HepG2 (cell line): ENCODE data around the gene SGCE. TPM values are rescaled to one million over a fixed set of nuclear protein-coding genes. Genes with fewer than 3 reads are reported as not detected.

Experiments used
- FOSL1 ChIP-seq: sonication (generic); formaldehyde crosslinking; IDR thresholded peaks from 2 replicates; pipeline ENCODE4 v1.9.0; 2021; ENCODE audit warnings: missing genetic modification reagents, borderline replicate concordance
- HCFC1 ChIP-seq: fragments of 150-350 bp; IDR thresholded peaks from 2 replicates; pipeline ENCODE4 v1.6.1; 2014; ENCODE audit warnings: low read depth, low read length
- KLF12 ChIP-seq: sonication (generic); formaldehyde crosslinking; IDR thresholded peaks from 2 replicates; pipeline ENCODE4 v1.4.0; 2020; ENCODE audit warnings: missing genetic modification reagents, borderline replicate concordance
- KLF16 ChIP-seq, 2 experiments: sonication (generic) in 1 of 2; formaldehyde crosslinking in 1 of 2; IDR thresholded peaks; 2 replicates each; pipeline versions ENCODE4 v1.6.1 to v1.8.0; 2016 to 2023; ENCODE audit warnings: missing genetic modification reagents in 2 of 2, missing compliant biosample characterization in 1 of 2
- MTA3 ChIP-seq: sonication (generic); formaldehyde crosslinking; IDR thresholded peaks from 2 replicates; pipeline ENCODE4 v1.4.0; 2020; ENCODE audit warnings: missing genetic modification reagents
- NCOA1 ChIP-seq: sonication (generic); formaldehyde crosslinking; IDR thresholded peaks from 2 replicates; pipeline ENCODE4 v1.9.0; 2021; ENCODE audit warnings: missing genetic modification reagents
- POLR2AphosphoS2 ChIP-seq: IDR thresholded peaks from 2 replicates; pipeline ENCODE4 v1.6.1; 2011; ENCODE audit warnings: low read depth, low read length, improper control_type of control experiment
- SETDB1 ChIP-seq: sonication (generic); formaldehyde crosslinking; IDR thresholded peaks from 2 replicates; pipeline ENCODE4 v1.5.1; 2020; ENCODE audit warnings: missing genetic modification reagents, mild to moderate bottlenecking, borderline replicate concordance
- SKI ChIP-seq: fragments of 450-650 bp; IDR thresholded peaks from one replicate; pipeline ENCODE4 v1.6.1; 2018; ENCODE audit warnings: mild to moderate bottlenecking; ENCODE audit not compliant: partially characterized antibody
- SMAD3 ChIP-seq: sonication (generic); formaldehyde crosslinking; IDR thresholded peaks from 2 replicates; pipeline ENCODE4 v1.4.0; 2020; ENCODE audit warnings: missing genetic modification reagents
- ZC3H13 ChIP-seq: sonication (generic); formaldehyde crosslinking; IDR thresholded peaks from 2 replicates; pipeline ENCODE4 v1.8.1; 2023; ENCODE audit warnings: mild to moderate bottlenecking, missing genetic modification reagents, moderate library complexity
- ZNF12 ChIP-seq: sonication (generic); formaldehyde crosslinking; IDR thresholded peaks from 2 replicates; pipeline ENCODE4 v1.5.0; 2020; ENCODE audit warnings: missing genetic modification reagents
- ZNF180 ChIP-seq: sonication (generic); formaldehyde crosslinking; IDR thresholded peaks from 2 replicates; pipeline ENCODE4 v1.4.0; 2020; ENCODE audit warnings: low read depth, missing genetic modification reagents, borderline replicate concordance
- ZNF329 ChIP-seq: sonication (generic); formaldehyde crosslinking; IDR thresholded peaks from 2 replicates; pipeline ENCODE4 v1.9.0; 2021; ENCODE audit warnings: low read depth, mild to moderate bottlenecking, missing genetic modification reagents
- ZNF510 ChIP-seq: sonication (generic); formaldehyde crosslinking; IDR thresholded peaks from 2 replicates; pipeline ENCODE4 v1.4.0; 2020; ENCODE audit warnings: low read depth, mild to moderate bottlenecking, missing genetic modification reagents
- ZNF850 ChIP-seq: sonication (generic); formaldehyde crosslinking; conservative IDR thresholded peaks from 2 replicates; pipeline ENCODE4 v1.9.0; 2021; ENCODE audit warnings: mild to moderate bottlenecking, missing genetic modification reagents
- polyA plus RNA-seq, 8 experiments: library from polyadenylated mRNA; depleted of rRNA in 3 of 8; stranded (reverse) in 7 of 8; unstranded in 1 of 8; fragments of >200 nt; fragmentation: Illumina TruSeq in 4 of 8; extraction: Trizol in 4 of 8; gene quantifications; 2 replicates each; pipeline versions ENCODE4 v1.2.1 to v1.2.3, GENCODE V29; 2011 to 2016; ENCODE audit warnings: low read depth in 4 of 8, missing spikeins in 1 of 8, mixed read lengths in 1 of 8; ENCODE audit not compliant: insufficient read depth in 1 of 8
- total RNA-seq, 5 experiments: library from RNA; depleted of rRNA; stranded (reverse); fragments of >200 nt; fragmentation: Illumina TruSeq; extraction: Trizol; gene quantifications; 2 replicates each; pipeline ENCODE4 v1.2.3, GENCODE V29; 2016; ENCODE audit warnings: low read depth in 1 of 5
- TF ChIP-seq, protein P1 (sequence below): sonication (generic); formaldehyde crosslinking; IDR thresholded peaks from 2 replicates; pipeline ENCODE4 v1.8.1; 2022; ENCODE audit warnings: mild to moderate bottlenecking, missing genetic modification reagents
- TF ChIP-seq, protein P2 (sequence below): sonication (generic); formaldehyde crosslinking; IDR thresholded peaks from 2 replicates; pipeline ENCODE4 v1.4.0; 2020; ENCODE audit warnings: missing genetic modification reagents
- TF ChIP-seq, protein P3 (sequence below): sonication (generic); formaldehyde crosslinking; IDR thresholded peaks from 2 replicates; pipeline ENCODE4 v1.4.0; 2020; ENCODE audit warnings: missing genetic modification reagents, borderline replicate concordance
- TF ChIP-seq, protein P4 (sequence below): sonication (generic); formaldehyde crosslinking; IDR thresholded peaks from 2 replicates; pipeline ENCODE4 v1.4.0; 2020; ENCODE audit warnings: missing genetic modification reagents, borderline replicate concordance

Gene SGCE
- total and polyA plus RNA-seq, 2 of the 13 experiments (the other 11 are each of a cell fraction or from before 2014, with no cell fraction given) = 52.3 to 71.1 TPM

DNA sequence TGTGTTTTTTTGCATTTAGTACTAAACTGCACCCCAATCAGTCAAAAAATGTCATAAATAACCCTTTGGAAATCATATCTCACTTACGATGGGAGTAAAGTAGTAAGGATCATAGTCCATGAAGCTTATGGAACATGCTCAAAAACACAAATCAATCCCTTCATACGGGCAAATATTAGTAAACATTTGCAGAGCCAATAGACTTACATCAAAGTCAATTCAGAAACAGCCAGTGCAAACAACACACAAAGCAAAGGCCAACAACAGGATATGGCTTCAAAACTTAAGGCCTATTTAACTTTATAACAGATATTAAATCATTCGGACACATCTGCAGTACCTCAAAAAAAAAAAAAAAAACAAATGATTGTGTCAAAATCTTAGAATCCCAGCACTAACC, 32.1 kb downstream of the SGCE start (continued):
- TF ChIP-seq, protein P1, sequence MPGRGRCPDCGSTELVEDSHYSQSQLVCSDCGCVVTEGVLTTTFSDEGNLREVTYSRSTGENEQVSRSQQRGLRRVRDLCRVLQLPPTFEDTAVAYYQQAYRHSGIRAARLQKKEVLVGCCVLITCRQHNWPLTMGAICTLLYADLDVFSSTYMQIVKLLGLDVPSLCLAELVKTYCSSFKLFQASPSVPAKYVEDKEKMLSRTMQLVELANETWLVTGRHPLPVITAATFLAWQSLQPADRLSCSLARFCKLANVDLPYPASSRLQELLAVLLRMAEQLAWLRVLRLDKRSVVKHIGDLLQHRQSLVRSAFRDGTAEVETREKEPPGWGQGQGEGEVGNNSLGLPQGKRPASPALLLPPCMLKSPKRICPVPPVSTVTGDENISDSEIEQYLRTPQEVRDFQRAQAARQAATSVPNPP (CRISPR knock-in tag) = 0 out of 2 replicates have a peak, but pooled peaks have one; percentile 43
- TF ChIP-seq KLF12 (CRISPR knock-in tag) (no peak), ZNF180 (CRISPR knock-in tag) (no peak), MTA3 (CRISPR knock-in tag) (no peak), SKI (peak; percentile 56), NCOA1 (CRISPR knock-in tag) (no peak), ZNF850 (CRISPR knock-in tag) (no peak), FOSL1 (CRISPR knock-in tag) (no peak), KLF16 (CRISPR knock-in tag; IDR thresholded peaks at IDR 0.05) (0 out of 4 replicates have a peak, but pooled peaks of 1 of the 2 experiments have one; percentile 54), ZNF510 (CRISPR knock-in tag) (no peak), POLR2AphosphoS2 (no peak), ZNF329 (no peak), ZC3H13 (CRISPR knock-in tag) (no peak), HCFC1 (no peak), SMAD3 (CRISPR knock-in tag) (peak; percentile 65; the same call in 1 of the 2 replicates), SETDB1 (CRISPR knock-in tag) (no peak), ZNF12 (CRISPR knock-in tag) (no peak)
- TF ChIP-seq, protein P2, sequence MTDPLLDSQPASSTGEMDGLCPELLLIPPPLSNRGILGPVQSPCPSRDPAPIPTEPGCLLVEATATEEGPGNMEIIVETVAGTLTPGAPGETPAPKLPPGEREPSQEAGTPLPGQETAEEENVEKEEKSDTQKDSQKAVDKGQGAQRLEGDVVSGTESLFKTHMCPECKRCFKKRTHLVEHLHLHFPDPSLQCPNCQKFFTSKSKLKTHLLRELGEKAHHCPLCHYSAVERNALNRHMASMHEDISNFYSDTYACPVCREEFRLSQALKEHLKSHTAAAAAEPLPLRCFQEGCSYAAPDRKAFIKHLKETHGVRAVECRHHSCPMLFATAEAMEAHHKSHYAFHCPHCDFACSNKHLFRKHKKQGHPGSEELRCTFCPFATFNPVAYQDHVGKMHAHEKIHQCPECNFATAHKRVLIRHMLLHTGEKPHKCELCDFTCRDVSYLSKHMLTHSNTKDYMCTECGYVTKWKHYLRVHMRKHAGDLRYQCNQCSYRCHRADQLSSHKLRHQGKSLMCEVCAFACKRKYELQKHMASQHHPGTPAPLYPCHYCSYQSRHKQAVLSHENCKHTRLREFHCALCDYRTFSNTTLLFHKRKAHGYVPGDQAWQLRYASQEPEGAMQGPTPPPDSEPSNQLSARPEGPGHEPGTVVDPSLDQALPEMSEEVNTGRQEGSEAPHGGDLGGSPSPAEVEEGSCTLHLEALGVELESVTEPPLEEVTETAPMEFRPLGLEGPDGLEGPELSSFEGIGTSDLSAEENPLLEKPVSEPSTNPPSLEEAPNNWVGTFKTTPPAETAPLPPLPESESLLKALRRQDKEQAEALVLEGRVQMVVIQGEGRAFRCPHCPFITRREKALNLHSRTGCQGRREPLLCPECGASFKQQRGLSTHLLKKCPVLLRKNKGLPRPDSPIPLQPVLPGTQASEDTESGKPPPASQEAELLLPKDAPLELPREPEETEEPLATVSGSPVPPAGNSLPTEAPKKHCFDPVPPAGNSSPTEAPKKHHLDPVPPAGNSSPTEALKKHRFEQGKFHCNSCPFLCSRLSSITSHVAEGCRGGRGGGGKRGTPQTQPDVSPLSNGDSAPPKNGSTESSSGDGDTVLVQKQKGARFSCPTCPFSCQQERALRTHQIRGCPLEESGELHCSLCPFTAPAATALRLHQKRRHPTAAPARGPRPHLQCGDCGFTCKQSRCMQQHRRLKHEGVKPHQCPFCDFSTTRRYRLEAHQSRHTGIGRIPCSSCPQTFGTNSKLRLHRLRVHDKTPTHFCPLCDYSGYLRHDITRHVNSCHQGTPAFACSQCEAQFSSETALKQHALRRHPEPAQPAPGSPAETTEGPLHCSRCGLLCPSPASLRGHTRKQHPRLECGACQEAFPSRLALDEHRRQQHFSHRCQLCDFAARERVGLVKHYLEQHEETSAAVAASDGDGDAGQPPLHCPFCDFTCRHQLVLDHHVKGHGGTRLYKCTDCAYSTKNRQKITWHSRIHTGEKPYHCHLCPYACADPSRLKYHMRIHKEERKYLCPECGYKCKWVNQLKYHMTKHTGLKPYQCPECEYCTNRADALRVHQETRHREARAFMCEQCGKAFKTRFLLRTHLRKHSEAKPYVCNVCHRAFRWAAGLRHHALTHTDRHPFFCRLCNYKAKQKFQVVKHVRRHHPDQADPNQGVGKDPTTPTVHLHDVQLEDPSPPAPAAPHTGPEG (CRISPR knock-in tag) = no peak
- TF ChIP-seq, protein P3, sequence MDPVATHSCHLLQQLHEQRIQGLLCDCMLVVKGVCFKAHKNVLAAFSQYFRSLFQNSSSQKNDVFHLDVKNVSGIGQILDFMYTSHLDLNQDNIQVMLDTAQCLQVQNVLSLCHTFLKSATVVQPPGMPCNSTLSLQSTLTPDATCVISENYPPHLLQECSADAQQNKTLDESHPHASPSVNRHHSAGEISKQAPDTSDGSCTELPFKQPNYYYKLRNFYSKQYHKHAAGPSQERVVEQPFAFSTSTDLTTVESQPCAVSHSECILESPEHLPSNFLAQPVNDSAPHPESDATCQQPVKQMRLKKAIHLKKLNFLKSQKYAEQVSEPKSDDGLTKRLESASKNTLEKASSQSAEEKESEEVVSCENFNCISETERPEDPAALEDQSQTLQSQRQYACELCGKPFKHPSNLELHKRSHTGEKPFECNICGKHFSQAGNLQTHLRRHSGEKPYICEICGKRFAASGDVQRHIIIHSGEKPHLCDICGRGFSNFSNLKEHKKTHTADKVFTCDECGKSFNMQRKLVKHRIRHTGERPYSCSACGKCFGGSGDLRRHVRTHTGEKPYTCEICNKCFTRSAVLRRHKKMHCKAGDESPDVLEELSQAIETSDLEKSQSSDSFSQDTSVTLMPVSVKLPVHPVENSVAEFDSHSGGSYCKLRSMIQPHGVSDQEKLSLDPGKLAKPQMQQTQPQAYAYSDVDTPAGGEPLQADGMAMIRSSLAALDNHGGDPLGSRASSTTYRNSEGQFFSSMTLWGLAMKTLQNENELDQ (CRISPR knock-in tag) = no peak
- TF ChIP-seq, protein P4, sequence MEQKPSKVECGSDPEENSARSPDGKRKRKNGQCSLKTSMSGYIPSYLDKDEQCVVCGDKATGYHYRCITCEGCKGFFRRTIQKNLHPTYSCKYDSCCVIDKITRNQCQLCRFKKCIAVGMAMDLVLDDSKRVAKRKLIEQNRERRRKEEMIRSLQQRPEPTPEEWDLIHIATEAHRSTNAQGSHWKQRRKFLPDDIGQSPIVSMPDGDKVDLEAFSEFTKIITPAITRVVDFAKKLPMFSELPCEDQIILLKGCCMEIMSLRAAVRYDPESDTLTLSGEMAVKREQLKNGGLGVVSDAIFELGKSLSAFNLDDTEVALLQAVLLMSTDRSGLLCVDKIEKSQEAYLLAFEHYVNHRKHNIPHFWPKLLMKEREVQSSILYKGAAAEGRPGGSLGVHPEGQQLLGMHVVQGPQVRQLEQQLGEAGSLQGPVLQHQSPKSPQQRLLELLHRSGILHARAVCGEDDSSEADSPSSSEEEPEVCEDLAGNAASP (CRISPR knock-in tag) = peak; percentile 68; the same call in 1 of the 2 replicates
